ENCODE data around the gene CEP97.
"Not testable (repeated sequence)": the region's sequence is repeated elsewhere in the genome, so short reads cannot be mapped to it uniquely, and the experiment has no call there.

Gene CEP97

GRCh38 chr3:101762041-101762646, 37.7 kb downstream of the CEP97 start:
- DNase-seq (ENCODE audit: low read depth): no peak

DNA sequence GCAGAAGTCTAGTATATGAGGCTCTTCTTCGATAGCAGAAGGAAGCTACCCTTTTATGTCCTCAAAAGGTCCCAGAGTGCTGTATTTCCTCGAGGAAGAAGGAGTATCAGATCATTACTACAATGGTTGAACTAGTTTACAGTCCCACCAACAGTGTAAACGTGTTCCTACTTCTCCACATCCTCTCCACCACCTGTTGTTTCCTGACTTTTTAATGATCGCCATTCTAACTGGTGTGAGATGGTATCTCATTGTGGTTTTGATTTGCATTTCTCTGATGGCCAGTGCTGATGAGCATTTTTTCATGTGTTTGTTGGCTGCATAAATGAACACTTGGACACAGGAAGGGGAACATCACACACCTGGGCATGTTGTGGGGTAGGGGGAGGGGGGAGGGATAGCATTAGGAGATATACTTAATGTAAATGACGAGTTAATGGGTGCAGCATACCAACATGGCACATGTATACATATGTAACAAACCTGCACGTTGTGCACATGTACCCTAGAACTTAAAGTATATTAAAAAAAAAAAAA, 53.4 kb downstream of the CEP97 start:
- DNase-seq (ENCODE audit: low read depth): not testable (repeated sequence)

- DNase-seq (ENCODE audit: low read depth): no peak
Observed at GRCh38 chr3:101778385-101779046, 54.1 kb downstream of the CEP97 start.

GRCh38 chr3:101779047-101779821, 54.8 kb downstream of the CEP97 start, which contains the start of gene NXPE3:
TSS of gene NXPE3 (plus strand) at chr3:101779211. CDS start at chr3:101785597, 6,386 bp downstream.
- peak; percentile 92 for DNase-seq (ENCODE audit: low read depth)

DNA sequence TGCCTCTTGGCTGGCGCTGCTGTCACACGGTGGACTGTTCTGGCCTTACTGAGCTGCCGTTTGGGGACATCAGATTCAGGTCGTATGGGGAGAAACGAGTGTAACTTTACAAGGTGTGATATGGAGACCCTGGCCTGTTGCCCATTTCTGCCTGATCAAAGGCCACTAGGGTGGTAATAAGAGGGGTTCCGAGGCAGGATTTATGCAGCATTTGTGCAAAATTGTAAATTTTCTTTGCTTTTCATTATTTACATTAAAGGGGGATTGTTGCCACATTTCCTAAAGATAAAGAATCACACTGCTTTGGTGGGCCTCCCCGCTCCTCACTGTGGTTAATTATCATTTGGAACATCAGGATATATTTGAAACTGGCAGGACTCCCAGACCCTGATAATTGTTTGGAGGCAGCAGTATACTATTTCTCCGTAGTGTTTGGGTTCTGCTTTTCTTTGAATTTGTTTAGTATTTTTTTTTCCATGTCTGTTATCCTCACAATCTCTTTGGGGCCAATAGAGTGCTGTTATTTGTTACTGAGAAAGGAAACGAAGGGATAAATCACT, 55.5 kb downstream of the CEP97 start:
- no peak for DNase-seq (ENCODE audit: low read depth)

GRCh38 chr3:101780661-101781060, 56.2 kb downstream of the CEP97 start:
- no peak for DNase-seq (ENCODE audit: low read depth)

DNA sequence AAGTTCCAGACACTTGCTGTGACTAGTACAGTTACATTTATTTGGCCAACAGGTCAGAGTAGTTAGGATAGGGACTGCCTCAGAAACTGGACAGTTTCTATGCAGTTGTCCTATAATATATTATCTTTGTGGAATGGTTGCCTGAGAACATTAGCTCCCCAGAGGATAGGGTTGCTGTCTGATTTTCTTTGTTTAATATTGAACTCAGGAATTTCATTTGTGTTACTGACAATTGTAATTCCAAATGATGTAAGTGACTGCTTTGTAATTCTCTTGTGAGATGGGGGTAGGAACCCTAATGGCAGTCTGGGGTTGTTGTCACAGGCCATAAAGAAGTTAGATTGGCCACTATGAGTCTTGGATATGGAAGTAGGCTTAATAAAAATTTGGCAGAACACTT, 56.8 kb downstream of the CEP97 start:
- DNase-seq (ENCODE audit: low read depth): no peak

- DNase-seq (ENCODE audit: low read depth): no peak
Observed at GRCh38 chr3:101784855-101785613, 60.6 kb downstream of the CEP97 start.

- DNase-seq (ENCODE audit: low read depth): no peak
Observed at GRCh38 chr3:101791778-101792177, 67.4 kb downstream of the CEP97 start.

GRCh38 chr3:101796077-101796680, 71.8 kb downstream of the CEP97 start:
- DNase-seq (ENCODE audit: low read depth): no peak

DNA sequence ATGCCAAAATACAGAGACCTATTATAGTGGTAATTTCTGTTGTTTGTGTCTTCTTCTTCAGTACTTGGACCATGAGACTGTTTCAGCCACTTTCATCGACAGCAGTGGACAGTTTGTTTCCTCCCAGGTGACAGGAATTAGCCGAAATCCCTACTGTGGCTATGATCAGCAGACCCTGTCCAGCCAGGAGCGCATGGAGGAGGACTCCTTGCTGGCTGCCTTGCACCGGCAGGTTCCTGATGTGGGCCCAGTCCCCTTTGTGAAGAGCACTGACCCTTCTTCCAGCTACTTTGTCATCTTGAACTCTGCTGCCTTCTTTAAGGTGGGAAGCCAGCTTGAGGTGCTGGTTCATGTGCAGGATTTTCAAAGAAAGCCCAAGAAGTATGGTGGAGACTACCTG, 76.8 kb downstream of the CEP97 start:
- no peak for DNase-seq (ENCODE audit: low read depth)

- no peak for DNase-seq (ENCODE audit: low read depth)
Observed at GRCh38 chr3:101802179-101802578, 77.8 kb downstream of the CEP97 start.

DNA sequence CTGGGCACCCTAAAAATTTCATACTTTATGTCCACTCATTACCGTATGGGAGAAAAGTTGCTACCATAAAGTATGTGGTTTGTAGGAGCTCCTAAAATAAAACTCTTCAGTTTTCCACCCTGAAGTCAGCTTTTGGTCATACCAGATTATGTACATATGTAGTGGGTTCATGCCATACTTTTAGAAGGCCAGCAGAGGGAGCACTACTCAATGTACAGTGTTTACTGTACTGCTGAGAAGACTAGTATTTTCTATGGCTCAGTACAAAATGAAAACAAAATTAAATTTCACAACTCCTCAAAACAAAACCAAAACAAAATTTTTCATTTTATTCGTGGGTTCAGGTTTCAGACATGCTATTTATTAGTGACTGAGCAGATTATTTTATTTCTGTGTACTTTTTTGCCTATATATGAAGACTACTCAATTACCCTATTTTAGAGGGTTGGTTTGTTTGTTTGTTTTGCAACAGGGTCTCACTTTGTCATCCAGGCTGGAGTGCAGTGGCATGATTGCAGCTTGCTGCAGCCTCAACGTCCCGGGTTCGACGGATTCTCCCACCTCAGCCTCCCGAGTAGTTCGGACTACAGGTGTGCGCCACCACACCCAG, 78.9 kb downstream of the CEP97 start:
- DNase-seq (ENCODE audit: low read depth): no peak

DNA sequence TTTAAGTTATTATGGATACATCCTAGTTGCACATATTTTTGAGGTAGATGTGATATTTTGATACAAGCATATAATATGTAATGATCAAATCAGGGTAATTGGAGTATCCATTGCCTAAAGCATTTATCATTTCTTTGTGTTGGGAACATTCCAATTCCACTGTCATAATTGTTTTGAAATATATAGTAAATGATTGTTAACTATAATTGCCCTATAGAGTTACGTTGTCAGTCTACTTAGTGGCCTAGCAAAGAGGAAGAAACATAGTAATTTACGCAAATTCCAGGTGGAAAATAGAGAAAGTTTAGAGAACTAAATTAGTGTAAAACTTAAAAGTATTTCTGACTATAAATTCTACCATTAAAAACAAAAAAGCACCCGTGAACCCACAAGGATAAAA, 79.5 kb downstream of the CEP97 start:
- no peak for DNase-seq (ENCODE audit: low read depth)

- no peak for DNase-seq (ENCODE audit: low read depth)
Observed at GRCh38 chr3:101806491-101806890, 82.1 kb downstream of the CEP97 start.

DNA sequence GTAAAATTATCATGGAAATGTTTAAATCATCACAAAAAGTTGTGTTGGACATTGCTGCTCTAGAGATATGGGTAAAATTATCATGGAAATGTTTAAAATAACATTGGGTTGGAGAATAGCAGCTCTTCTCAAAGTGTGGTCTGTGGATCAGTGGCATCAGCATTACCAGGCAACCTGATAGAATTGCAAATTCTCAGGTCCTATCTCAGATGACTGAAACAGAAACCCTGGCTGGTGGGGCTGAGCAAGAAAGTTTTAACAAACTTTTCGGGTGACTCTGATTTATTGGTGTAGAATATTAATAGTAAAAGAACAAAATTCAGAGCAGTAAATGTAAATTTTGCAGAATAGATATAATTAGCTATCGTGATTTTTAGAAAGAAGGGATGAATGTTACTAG, 83.5 kb downstream of the CEP97 start:
- no peak for DNase-seq (ENCODE audit: low read depth)

DNA sequence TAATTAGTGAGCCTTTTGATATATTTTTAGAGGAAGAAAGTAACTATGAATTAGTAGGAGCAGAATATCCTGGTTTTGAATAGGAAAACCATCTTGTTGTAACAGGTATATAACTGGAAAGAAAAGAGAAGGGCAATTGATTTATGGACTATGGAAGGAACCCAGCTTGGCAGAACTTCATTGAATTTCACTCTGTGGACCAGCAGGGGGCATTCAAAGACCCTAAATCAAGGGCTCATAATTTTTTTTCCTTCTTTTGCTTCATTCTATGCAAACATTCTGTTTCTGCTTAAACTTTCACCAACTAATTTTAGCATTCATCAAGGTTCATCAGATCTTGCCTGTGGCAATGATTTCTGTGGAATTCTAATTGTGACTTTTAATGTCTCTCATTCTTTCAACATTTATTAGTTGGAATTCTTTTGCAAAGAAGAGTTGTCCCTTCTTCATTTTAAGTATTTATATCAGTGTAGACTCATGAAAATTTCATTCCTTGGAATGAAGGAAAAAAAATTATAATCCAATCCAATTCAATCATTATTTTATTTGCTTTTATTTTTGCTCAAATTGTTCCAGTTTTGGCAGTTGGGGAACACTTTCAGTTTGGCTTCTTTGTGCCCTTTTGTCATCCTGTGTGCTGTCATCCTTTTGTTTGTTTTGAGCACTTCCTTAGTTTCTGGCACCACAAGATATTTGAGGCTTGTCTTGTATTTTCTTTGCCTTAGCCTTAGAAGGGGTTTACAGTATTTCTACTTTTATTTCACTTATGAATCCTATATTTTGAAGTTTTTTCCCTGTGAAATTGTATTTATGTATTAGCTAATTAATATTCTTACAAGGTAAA, 85.0 kb downstream of the CEP97 start:
- DNase-seq (ENCODE audit: low read depth): no peak

- no peak for DNase-seq (ENCODE audit: low read depth)
Observed at GRCh38 chr3:101810022-101810418, 85.6 kb downstream of the CEP97 start.

GRCh38 chr3:101811875-101812274, 87.5 kb downstream of the CEP97 start:
- DNase-seq (ENCODE audit: low read depth): no peak

- no peak for DNase-seq (ENCODE audit: low read depth)
Observed at GRCh38 chr3:101812895-101813294, 88.5 kb downstream of the CEP97 start.
